GM18499 (cell line): Measurements from ENCODE around the gene KCNK2.

Experiments used
- ATAC-seq: cut with Tn5 transposase; IDR thresholded peaks from one replicate; pipeline ENCODE4 v1.9.1; 2021; ENCODE audit warnings: moderate number of reproducible peaks; ENCODE audit not compliant: insufficient read depth, unreplicated experiment

KCNK2 gene

DNA sequence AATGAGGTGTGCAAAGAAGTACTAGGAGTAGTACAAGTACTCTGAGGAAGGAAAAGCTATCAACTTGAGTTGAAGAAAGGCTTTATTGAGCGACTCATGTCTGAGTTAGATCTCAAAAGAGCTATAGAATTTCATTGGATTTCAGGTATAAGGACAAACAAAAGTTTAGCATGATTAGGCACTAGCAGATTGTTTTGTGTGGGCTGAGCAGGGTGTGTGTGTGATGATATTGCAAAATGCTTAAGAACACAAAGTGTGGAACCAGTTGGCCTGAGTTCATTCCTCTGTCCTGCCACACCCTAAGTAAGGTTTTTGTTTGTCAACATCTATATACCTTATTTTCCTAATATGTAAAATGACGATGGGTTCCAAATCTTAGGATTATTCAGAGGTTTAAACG is 158.9 kb downstream of the KCNK2 start:
- ATAC-seq = no peak

DNA sequence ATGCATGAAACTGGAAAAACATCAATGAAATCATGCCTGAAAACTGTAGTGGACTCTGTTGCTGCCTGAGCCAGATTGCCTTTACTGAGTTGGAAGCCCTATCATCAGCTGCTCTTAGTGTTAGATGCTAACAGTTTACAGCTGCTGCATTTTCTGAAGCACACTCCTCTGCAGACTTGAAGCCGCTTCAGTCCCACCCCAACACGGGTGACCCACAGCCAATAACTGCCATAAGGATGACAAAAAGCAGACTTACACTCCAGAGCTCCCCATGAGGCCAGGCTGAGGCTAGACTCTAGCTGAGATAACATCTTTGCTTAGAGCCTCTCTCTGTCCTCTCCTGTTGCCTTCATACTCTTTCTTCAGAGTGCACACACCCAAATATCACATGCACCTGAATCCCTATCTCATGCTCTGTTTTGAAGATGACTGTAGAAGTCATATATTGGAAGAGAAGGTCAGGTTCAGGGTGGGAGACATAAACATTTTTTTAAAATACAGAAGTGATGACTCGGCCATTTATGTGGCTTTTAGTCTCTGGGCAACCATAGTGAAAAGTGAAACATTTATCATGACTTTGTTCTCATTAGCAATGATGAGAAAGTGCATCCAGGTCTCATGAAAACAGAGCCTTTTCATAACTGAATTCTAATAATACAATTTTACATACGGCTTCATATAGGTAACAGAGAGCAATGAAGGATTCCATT is 161.0 kb downstream of the KCNK2 start:
- no peak for ATAC-seq

DNA sequence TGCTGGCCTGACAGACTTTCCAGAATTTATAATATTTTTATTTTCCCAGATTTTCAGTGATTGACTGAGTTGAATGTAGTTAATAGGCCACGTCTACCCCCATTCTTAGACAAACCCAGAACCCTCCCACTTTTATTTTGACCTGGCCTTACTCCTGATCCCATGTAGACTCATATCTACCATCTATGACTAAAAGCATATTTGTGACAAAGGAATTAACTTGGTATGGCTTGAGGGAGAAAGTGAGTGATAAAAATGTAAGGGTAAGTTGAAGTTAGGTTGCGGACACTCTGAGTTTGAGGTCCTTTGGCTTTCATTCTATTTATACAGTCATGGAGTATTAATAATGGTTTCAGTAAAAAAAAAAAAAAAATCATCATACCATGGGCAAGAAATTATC is 168.4 kb downstream of the KCNK2 start:
- no peak for ATAC-seq

DNA sequence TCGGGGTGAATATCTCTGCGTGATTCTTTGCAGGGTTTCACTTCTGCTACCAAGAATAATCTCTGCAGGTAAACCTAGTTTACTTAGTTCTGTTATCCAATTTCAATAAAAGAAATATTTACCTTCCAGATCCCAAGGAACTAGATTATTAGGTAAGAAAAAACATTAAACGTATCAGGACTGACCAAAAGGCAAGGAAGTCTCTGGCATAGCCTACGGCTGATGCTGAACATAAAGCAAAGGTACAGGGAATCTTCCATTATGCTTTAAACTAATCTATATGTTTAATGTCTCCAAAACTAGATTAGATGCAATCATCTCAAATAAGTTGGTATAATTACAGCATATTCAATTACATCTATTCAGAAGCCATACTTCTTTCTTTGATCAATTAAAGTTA is 168.9 kb downstream of the KCNK2 start:
- ATAC-seq = no peak

DNA sequence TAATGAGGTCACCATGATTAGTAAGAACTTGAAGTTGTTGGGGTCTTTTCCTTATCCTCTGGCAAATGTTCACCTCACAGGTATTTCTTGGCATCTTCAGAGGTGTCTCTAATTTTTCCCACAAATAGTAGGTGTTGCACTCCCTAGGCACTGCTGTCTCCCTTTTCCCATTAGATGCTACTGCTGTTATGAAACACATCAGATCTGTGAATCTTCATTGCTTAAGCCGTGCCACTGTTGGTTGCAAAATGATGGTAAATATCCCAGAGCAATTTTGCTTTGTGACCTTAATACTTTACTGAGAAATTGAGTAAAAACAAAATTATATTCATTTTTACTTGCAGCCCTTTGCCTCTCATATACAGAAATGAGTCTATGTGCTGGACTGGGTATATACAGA is 169.6 kb downstream of the KCNK2 start:
- no peak for ATAC-seq

DNA sequence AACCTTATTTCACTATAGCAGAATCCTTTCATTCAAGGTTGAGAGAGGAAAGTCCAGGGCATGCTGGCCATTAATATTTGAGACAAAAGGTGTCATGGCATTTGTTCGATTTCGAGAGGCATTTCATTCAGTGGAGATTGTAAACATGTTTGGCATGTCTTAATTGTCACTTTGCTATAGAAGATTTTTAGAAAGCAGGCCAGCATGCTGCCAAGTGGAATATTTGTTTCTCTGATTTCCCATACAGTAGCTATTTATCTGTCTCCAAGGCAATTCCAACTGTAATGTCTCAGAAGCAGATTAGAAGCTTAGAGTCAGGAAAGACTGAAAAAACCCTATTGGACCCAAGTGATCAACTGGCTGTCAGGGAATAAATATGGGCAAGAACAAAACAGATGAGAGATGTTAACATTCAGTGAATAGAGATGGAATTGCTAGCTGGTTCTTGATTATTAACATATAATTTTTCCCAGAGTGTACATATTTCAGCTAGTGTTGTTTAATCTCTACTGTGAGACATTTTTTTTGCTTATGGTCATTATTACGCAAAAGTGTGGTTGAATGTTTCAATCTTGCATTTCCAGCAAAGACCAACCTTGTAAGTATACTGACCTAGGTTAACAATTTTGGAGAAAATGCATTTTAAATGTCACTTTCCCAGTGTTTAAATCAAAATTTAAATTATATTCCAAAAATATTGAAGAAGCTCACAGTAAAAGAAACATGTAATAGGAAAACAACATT is 174.6 kb downstream of the KCNK2 start:
- ATAC-seq = no peak

DNA sequence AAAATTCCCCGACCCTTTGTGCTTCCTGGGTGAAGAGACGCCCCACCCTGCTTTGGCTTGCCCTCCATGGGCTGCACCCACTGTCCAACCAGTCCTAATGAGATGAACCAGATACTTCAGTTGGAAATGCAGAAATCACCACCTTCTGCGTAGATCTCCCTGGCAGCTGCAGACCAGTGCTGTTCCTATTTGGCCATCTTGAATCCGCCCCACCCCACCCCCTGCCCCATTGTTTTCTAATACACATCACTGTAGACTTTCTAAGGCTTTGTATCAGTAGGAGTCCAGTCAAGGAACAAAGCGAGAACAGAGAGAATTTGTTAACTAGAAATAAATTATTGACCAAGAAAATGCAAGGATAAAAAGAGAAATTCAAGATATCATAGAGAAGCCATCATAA is 178.2 kb downstream of the KCNK2 start:
- ATAC-seq = no peak

DNA sequence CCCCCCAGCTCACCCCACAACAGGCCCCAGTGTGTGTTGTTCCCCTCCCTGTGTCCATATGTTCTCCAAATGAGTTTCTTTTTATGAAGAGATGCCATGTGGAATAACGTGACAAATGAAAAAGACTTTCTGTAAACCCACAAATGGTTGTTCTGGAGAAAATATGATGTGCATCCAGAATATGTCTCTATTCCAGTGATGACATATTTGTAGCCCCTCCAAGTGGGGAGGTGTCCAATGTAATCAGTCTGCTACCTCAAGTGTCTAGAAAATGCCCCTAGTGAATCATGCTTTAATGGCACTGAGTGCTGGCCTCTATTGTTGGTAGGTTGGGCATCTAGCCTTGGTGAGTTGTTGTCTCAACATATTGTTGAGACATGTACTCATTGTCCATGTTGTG is 179.6 kb downstream of the KCNK2 start:
- no peak for ATAC-seq

DNA sequence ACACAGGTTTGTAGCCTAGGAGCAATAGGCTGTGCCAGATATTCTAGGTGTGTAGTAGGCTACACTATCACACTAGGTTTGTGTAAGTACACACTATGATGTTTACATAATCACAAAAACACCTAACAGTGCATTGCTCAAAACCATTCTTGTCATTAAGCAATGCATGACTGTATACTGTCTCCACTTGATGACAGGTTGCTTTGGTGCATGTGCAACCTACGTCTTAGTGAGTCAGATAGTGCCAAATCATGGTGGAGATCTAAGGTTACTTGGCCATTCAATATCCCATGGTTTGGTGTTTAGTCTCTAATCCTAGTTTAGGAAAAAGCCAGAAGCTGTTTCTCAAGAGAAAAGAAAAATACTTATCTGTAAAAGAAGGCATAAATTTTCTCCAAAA is 181.1 kb downstream of the KCNK2 start:
- no peak for ATAC-seq

DNA sequence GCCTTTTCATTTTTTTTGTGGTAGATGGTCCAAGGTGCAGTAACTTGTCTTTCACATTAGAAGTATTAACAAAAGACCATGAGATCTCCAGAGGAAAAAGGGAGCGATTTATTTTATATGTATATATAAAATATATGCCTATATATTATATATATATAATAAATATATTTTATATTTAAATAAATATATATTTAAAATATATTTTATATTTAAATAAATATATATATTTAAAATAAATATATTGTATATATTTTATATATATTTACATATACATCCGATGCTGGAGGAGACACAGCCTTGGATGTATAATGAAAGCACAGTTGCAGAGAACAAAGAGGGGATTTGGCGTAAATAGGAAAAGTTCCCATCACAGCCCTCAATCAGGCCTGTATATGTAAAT is 182.1 kb downstream of the KCNK2 start:
- no peak for ATAC-seq

DNA sequence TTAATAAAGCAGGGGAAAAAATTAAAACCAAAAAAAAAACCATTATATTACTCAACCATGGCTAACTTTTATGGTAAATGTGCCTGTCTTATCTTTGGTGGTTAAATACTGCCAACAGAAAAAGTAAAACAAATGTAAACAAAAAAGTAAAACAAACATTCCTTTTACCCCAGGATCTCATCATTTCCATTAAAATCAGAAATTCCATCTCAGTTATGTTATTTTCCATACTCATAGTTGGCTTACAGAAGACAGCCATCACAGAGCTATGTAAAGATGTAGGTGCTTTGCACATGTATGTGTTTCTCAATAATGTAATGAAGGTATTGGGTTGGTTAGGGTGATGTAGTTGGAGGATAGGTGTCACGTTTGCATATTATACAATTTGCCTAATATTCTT is 185.0 kb downstream of the KCNK2 start:
- no peak for ATAC-seq

DNA sequence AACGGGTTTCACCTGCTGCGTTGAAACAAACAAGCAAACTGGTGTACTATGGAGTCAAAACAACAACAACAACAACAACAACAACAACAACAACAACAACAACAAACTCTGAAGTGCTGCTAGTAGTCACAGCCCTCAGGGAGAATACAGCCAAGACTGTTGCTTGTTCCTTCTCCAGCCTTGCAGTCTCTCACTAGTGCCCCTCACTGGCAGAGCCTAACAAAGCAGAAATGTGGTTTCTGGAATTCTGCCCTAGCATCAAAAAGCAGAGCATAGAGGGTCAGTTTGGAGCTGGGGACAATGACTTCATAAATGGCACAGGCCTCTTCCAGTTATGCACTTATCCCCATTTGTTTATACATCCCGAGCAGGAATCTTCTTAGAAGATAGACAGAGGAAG is 187.4 kb downstream of the KCNK2 start:
- no peak for ATAC-seq

DNA sequence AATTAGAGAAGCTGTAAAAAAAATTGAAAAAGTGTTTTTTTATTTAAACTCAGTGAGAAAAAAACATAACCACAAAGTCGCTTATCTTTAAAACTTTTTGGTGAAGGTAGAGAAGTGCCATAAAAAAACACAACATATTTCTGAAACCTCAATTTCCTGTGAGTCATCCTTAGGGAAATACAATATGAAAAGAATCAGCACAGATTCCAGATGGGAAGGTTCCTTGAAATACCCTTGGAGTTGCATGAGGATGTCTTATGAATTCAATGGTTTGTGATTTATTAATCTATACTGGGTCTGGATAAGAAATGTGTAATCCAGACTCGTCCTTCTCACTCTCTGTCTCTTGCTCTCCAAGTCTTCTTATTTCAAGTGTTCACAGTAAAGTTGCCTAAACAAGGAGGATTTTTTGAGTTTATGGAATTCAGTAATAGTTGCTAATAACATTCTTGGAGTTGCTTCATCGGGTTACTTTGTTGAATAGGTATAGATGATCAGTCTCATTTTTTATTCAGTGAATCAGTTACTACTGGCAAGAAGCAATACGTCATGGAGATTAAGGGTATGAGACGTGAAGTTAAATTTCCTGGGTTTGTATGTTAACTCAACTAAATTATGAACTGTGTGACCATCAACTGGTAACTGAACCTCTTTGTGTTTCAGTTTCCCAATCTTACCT is 191.4 kb downstream of the KCNK2 start:
- ATAC-seq = no peak

DNA sequence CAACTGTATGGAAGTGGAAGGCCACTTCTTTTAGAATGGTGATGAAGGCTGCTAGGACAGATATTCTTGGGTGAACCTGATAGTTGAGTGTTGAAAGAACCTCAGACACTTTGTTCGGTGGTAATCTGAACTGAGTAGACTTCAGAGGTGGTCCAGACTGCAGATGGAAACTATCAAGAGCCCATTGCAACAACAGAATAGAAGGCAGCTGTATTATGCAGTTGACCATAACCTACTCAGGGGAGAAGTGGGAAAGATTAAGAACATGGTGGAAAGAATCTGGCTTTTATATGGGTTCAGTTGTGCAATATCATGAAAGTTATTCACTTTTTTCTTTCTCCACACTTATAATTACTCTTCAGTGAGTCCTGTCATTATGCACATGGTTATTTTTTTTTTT is 194.0 kb downstream of the KCNK2 start:
- no peak for ATAC-seq

DNA sequence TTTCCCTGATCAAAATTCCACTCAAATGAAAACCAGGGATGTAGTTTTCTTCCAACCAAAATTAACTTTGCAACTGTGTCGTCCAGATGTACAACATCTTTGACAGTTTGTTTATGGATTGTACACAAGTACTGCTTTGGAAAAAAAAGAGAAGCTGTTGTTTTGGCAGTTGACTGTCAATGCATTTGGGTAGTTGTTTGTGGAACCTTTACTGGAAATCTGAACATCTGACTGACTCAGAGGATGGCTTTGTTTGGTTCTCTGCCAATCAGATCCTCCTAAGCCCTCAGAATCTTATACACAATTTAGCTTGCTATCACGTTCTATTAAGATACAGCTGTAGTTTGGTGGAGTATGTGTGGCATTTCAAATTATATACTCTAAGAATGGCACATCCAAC is 195.0 kb downstream of the KCNK2 start:
- ATAC-seq = no peak

DNA sequence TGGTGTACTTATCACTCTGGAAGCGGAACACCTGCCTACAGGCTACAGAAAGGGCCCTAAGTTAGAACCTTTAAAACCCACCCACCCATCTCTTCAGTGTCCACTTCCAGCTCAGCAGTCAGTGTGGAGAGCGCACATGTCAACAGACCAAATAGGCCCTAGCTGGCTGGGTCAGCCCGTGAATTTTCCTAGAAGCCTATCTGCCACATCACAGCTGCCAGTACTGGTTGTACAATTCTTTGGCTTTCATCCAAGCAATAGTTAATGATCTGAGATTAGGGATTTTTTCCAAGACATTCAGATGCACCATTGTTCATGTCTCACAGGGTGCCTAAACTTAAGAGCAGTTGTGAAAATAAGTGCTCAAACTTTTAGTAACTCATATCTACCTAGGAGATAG is 197.1 kb downstream of the KCNK2 start:
- ATAC-seq = no peak

DNA sequence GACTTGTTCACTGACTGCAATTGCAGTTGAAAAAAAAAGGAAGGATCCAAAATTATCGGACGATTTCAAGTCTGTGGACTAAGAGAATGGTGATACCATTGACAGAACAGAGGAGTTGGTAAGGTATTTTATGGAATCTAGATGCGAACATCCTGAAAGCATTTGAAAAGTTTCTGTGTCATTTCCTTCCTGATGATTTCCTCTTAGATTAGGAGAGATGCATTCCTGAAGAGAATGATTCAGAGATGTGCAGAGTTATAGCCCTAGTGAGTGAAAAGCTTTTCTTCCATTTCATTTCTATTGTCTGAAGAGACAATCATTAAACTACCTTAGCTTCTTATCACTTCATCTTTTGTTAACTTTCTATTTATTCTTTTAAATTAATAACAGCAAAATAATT is 200.0 kb downstream of the KCNK2 start:
- ATAC-seq = no peak

DNA sequence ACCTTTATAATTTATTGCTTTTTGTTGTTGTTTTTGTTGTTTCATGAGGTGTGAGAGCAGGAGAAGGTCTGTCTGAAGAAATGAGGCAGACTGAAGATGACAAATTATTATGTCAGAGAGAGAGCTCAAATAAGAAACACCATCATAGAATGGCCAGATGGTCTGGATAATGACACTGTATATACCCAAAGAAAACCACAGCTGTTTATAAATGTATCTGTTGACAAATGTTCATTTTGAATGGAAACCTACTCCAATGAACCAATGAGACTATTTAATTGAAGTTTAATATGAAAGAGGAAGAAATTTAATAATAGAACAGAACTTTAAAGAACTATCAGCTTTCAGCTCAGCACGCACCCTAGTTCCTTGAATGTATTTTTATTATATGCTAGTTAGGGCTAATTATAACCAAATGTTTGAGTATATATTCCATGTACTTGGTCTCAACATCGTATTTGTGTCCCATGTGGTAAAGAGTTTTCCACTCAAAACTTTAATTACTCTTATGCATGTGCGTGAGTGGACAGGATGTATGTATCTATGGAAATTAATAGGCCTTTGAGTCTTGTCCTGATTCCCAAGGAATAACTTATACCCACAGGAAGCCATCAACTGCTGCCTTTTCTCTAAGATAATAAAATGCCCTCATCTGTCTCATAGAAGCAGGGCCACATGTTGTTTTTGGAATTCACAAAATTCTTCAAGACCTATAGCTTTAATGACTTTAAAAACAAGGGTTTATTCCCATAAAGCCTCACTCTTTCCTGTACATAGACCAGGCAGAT is 202.7 kb downstream of the KCNK2 start:
- no peak for ATAC-seq
